GM23338 (cell line): Measurements from ENCODE around the gene PDIA6. TPM values are rescaled to one million over a fixed set of nuclear protein-coding genes. Genes with fewer than 3 reads are reported as not detected.

Experiments
- ATAC-seq: fragments of 200-7000 bp; cut with Tn5 transposase; 3 replicates; pipeline ENCODE4 v1.9.1; 2020
- DNase-seq: peaks from one replicate; pipeline ENCODE4 v3.0.0-alpha.2; 2015; ENCODE audit warnings: low spot score
- H2AFZ ChIP-seq: fragments of 200-600 bp; sonication (generic); 2 replicates; pipeline ENCODE4 v1.8.0; 2016; ENCODE audit warnings: antibody characterized with exemption, mild to moderate bottlenecking, moderate library complexity
- H3F3A ChIP-seq: fragments of 200-600 bp; sonication (generic); replicated peaks from 2 replicates; pipeline ENCODE4 v1.8.0; 2017; ENCODE audit warnings: antibody characterized with exemption, mixed run types, low read depth
- H3K27ac ChIP-seq: fragments of 200-600 bp; sonication (generic); 2 replicates; pipeline ENCODE4 v1.6.1; 2016; ENCODE audit warnings: low read depth
- H3K27me3 ChIP-seq: fragments of 200-600 bp; sonication (generic); 2 replicates; pipeline ENCODE4 v1.8.0; 2016; ENCODE audit warnings: mild to moderate bottlenecking, mixed run types, moderate library complexity; ENCODE audit not compliant: insufficient read depth
- H3K36me3 ChIP-seq: fragments of 200-600 bp; sonication (generic); 2 replicates; pipeline ENCODE4 v1.8.0; 2016; ENCODE audit warnings: mild to moderate bottlenecking; ENCODE audit not compliant: insufficient read depth
- H3K4me1 ChIP-seq: fragments of 200-600 bp; sonication (generic); 2 replicates; pipeline ENCODE4 v1.8.0; 2016; ENCODE audit warnings: mild to moderate bottlenecking, moderate library complexity; ENCODE audit not compliant: insufficient read depth
- H3K4me2 ChIP-seq: fragments of 200-600 bp; sonication (generic); 2 replicates; pipeline ENCODE4 v1.7.1; 2017; ENCODE audit warnings: mixed run types
- H3K4me3 ChIP-seq: fragments of 200-600 bp; sonication (generic); 2 replicates; pipeline ENCODE4 v1.6.1; 2016; ENCODE audit warnings: mixed run types
- H3K79me2 ChIP-seq: fragments of 200-600 bp; sonication (generic); replicated peaks from 2 replicates; pipeline ENCODE4 v1.8.0; 2017; ENCODE audit warnings: mild to moderate bottlenecking; ENCODE audit not compliant: insufficient read depth
- H3K9me2 ChIP-seq: fragments of 200-600 bp; sonication (generic); 2 replicates; pipeline ENCODE4 v1.8.0; 2017; ENCODE audit not compliant: insufficient read depth
- H4K20me1 ChIP-seq: fragments of 200-600 bp; sonication (generic); replicated peaks from 2 replicates; pipeline ENCODE4 v1.8.0; 2017; ENCODE audit warnings: mild to moderate bottlenecking; ENCODE audit not compliant: insufficient read depth
- H3K27ac Mint-ChIP-seq: 2 replicates; pipeline ENCODE4 v1.8.0; 2020; ENCODE audit warnings: inconsistent platforms, mild to moderate bottlenecking, moderate library complexity, mixed read lengths
- H3K27me3 Mint-ChIP-seq: 3 replicates; pipeline ENCODE4 v1.8.0; 2022; ENCODE audit warnings: low read depth, mild to moderate bottlenecking, moderate library complexity, mixed read lengths, inconsistent platforms; ENCODE audit not compliant: insufficient read depth, poor library complexity
- H3K36me3 Mint-ChIP-seq: 3 replicates; pipeline ENCODE4 v1.8.0; 2021; ENCODE audit warnings: low read depth, mild to moderate bottlenecking, inconsistent platforms, moderate library complexity, mixed read lengths
- H3K4me1 Mint-ChIP-seq: 3 replicates; pipeline ENCODE4 v1.8.0; 2020; ENCODE audit warnings: mild to moderate bottlenecking, inconsistent platforms, mixed read lengths
- H3K4me3 Mint-ChIP-seq: 3 replicates; pipeline ENCODE4 v1.8.0; 2021; ENCODE audit warnings: moderate library complexity, mild to moderate bottlenecking, inconsistent platforms, mixed read lengths
- H3K9me3 Mint-ChIP-seq: 3 replicates; pipeline ENCODE4 v1.8.0; 2020; ENCODE audit warnings: moderate library complexity, mild to moderate bottlenecking, inconsistent platforms, mixed read lengths
- REST ChIP-seq: IDR thresholded peaks from one replicate; pipeline ENCODE4 v1.6.1; 2018; ENCODE audit warnings: antibody characterized with exemption; ENCODE audit not compliant: unreplicated experiment
- ZNF114 ChIP-seq: fragments of 250-450 bp; sonication (Bioruptor Pico); IDR thresholded peaks from 2 replicates; pipeline ENCODE4 v1.5.0; 2020; ENCODE audit warnings: mild to moderate bottlenecking, moderate library complexity
- ZNF331 ChIP-seq: fragments of 250-450 bp; sonication (Bioruptor Pico); IDR thresholded peaks from 2 replicates; pipeline ENCODE4 v1.5.0; 2020; ENCODE audit warnings: low read depth, mild to moderate bottlenecking, moderate library complexity
- ZNF462 ChIP-seq: fragments of 250-450 bp; sonication (Bioruptor Pico); IDR thresholded peaks from 2 replicates; pipeline ENCODE4 v1.5.0; 2020; ENCODE audit warnings: mild to moderate bottlenecking, moderate library complexity
- polyA plus RNA-seq: library from polyadenylated mRNA; unstranded; fragments of >200 nt; fragmentation: Nextera tagmentation; extraction: Ambion mirVana; gene quantifications from 2 replicates; pipeline ENCODE4 v1.2.1, GENCODE V29; 2016
- total RNA-seq: library from RNA; depleted of rRNA; stranded (reverse); fragments of >200 nt; shearing (Covaris generic); gene quantifications from 2 replicates; pipeline ENCODE4 v1.2.3, GENCODE V29; 2014

The PDIA6 gene
- total and polyA plus RNA-seq, 2 experiments from 2014 or later: 331 to 382 TPM

GRCh38 chr2:10829299-10829698 lies 16.7 kb upstream of the PDIA6 start:
- Mint-ChIP-seq H3K36me3 (no peaks in the 10 kb centered on the region), H3K27ac (no peak overlapping the region), H3K4me1 (peaks cover 17% of the 10 kb centered on the region), H3K27me3 (peaks cover 16% of the 10 kb centered on the region), H3K9me3 (no peaks in the 10 kb centered on the region), H3K4me3 (no peak overlapping the region)
- H4K20me1 ChIP-seq: no peaks in the 10 kb centered on the region
- H3K27me3 ChIP-seq: no peaks in the 10 kb centered on the region
- no peak overlapping the region for H3K27ac ChIP-seq
- ATAC-seq (no peak), DNase-seq (no peak)
- no peaks in the 10 kb centered on the region for H3K79me2 ChIP-seq
- no peak overlapping the region for H3K4me2 ChIP-seq
- H3K36me3 ChIP-seq: no peaks in the 10 kb centered on the region
- H3F3A ChIP-seq: no peaks in the 10 kb centered on the region
- H2AFZ ChIP-seq: no peak overlapping the region
- no peak overlapping the region for H3K4me3 ChIP-seq
- peaks cover 8% of the 10 kb centered on the region; the same call in 1 of the 2 replicates for H3K4me1 ChIP-seq
- no peaks in the 10 kb centered on the region for H3K9me2 ChIP-seq
- TF ChIP-seq ZNF462 (CRISPR knock-in tag) (no peak), ZNF331 (CRISPR knock-in tag) (no peak)

GRCh38 chr2:10828346-10828745 lies 15.8 kb upstream of the PDIA6 start:
- ATAC-seq (no peak), DNase-seq (no peak)
- H3K27ac ChIP-seq: no peak overlapping the region
- no peak overlapping the region for H3K4me2 ChIP-seq
- H3F3A ChIP-seq: no peaks in the 10 kb centered on the region
- no peaks in the 10 kb centered on the region for H3K27me3 ChIP-seq
- no peak overlapping the region for H3K4me3 ChIP-seq
- Mint-ChIP-seq H3K27me3 (peaks cover 16% of the 10 kb centered on the region), H3K4me3 (no peak overlapping the region), H3K27ac (no peak overlapping the region), H3K4me1 (peaks cover 17% of the 10 kb centered on the region), H3K36me3 (no peaks in the 10 kb centered on the region), H3K9me3 (no peaks in the 10 kb centered on the region)
- TF ChIP-seq REST: no peak
- TF ChIP-seq ZNF114 (CRISPR knock-in tag): no peak
- H3K79me2 ChIP-seq: no peaks in the 10 kb centered on the region
- no peak overlapping the region for H2AFZ ChIP-seq
- no peaks in the 10 kb centered on the region for H3K36me3 ChIP-seq
- no peaks in the 10 kb centered on the region for H3K9me2 ChIP-seq
- H3K4me1 ChIP-seq: peaks cover 8% of the 10 kb centered on the region; the same call in 1 of the 2 replicates
- no peaks in the 10 kb centered on the region for H4K20me1 ChIP-seq
